H1 (cell line): ENCODE data around the gene PDE8A.

Source experiments
- BCL11A ChIP-seq, 2 experiments: IDR thresholded peaks; one replicate each; pipeline ENCODE4 v1.6.1; 2011; ENCODE audit warnings: low read depth in 2 of 2, low read length in 2 of 2, mild to moderate bottlenecking in 2 of 2
- CBX8 ChIP-seq: fragments of 300-800, 300-1000 bp; sonication (generic); IDR thresholded peaks from 2 replicates; pipeline ENCODE4 v1.7.1; 2016; ENCODE audit warnings: low read depth, low read length, borderline replicate concordance
- CEBPB ChIP-seq: IDR thresholded peaks from 2 replicates; pipeline ENCODE4 v1.6.1; 2012; ENCODE audit warnings: low read depth, low read length
- CTCF ChIP-seq, 3 experiments: IDR thresholded peaks; 1 replicate in 2 of 3; 2 replicates in 1 of 3; pipeline versions ENCODE4 v1.5.1 to v1.6.1; 2011; ENCODE audit warnings: low read length in 3 of 3, mild to moderate bottlenecking in 3 of 3, inconsistent platforms in 2 of 3, low read depth in 1 of 3, moderate library complexity in 1 of 3; ENCODE audit not compliant: insufficient read depth in 1 of 3; ENCODE audit errors: control extremely low read depth in 1 of 3
- EZH2 ChIP-seq: fragments of 200-600 bp; sonication (generic); IDR thresholded peaks from 2 replicates; pipeline ENCODE4 v1.7.1; 2012; ENCODE audit warnings: low read depth, mild to moderate bottlenecking, moderate library complexity, low read length, inconsistent platforms; ENCODE audit not compliant: severe bottlenecking
- FOSL1 ChIP-seq: IDR thresholded peaks from 2 replicates; pipeline ENCODE4 v1.6.1; 2011; ENCODE audit warnings: mild to moderate bottlenecking, low read depth, low read length, moderate library complexity; ENCODE audit not compliant: insufficient read depth
- JUN ChIP-seq: IDR thresholded peaks from 2 replicates; pipeline ENCODE4 v1.6.1; 2011; ENCODE audit warnings: low read depth, mild to moderate bottlenecking, improper control_type of control experiment, low read length
- MAX ChIP-seq: IDR thresholded peaks from 2 replicates; pipeline ENCODE4 v1.6.1; 2012; ENCODE audit warnings: inconsistent platforms
- NRF1 ChIP-seq: IDR thresholded peaks from 2 replicates; pipeline ENCODE4 v1.6.1; 2011; ENCODE audit warnings: mild to moderate bottlenecking, low read depth, low read length, improper control_type of control experiment
- POLR2A ChIP-seq, 2 experiments: IDR thresholded peaks; 1 replicate in 1 of 2; 2 replicates in 1 of 2; pipeline ENCODE4 v1.6.1; 2011; ENCODE audit warnings: low read depth in 2 of 2, low read length in 2 of 2, mild to moderate bottlenecking in 2 of 2; ENCODE audit errors: control extremely low read depth in 1 of 2
- TEAD4 ChIP-seq: IDR thresholded peaks from 2 replicates; pipeline ENCODE4 v1.6.1; 2012; ENCODE audit warnings: low read depth, low read length, inconsistent platforms, mixed read lengths
- ZNF274 ChIP-seq: IDR thresholded peaks from 2 replicates; pipeline ENCODE4 v1.7.0; 2012; ENCODE audit warnings: low read length, borderline replicate concordance; ENCODE audit errors: extremely low read depth

- TF ChIP-seq JUN = no peak
- TF ChIP-seq POLR2A (IDR thresholded peaks at IDR 0.05; ENCODE audit: control extremely low read depth in 1 of 2, low read depth in 2 of 2, low read length in 2 of 2) = no peak
- no peak for TF ChIP-seq CTCF (IDR thresholded peaks at IDR 0.05; ENCODE audit: control extremely low read depth in 1 of 3, insufficient read depth in 1 of 3, low read depth in 1 of 3, low read length in 3 of 3)
- no peak for TF ChIP-seq BCL11A (IDR thresholded peaks at IDR 0.05; ENCODE audit: low read depth in 2 of 2, low read length in 2 of 2)
- no peak for TF ChIP-seq EZH2
- no peak for TF ChIP-seq MAX
- TF ChIP-seq CBX8 = no peak
- TF ChIP-seq NRF1 = no peak
- TF ChIP-seq FOSL1 = no peak
- TF ChIP-seq ZNF274 = no peak
- TF ChIP-seq TEAD4 = no peak
- no peak for TF ChIP-seq CEBPB
Observed at GRCh38 chr15:84996055-84996454, 14.4 kb downstream of the PDE8A start.
